NCI-H69 (cell line): Measurements from ENCODE around the gene MCOLN2.
"Not testable (repeated sequence)": the region's sequence is repeated elsewhere in the genome, so short reads cannot be mapped to it uniquely, and the experiment has no call there.

Source experiments
- DNase-seq: peaks from one replicate; lab custom pipeline; 2025; lab: John Stamatoyannopoulos, UW

MCOLN2 gene

GRCh38 chr1:84941843-84942242 is 55.1 kb downstream of the MCOLN2 start:
- DNase-seq = no peak

- no peak for DNase-seq
Observed at GRCh38 chr1:84940481-84940880, 56.4 kb downstream of the MCOLN2 start.

DNA sequence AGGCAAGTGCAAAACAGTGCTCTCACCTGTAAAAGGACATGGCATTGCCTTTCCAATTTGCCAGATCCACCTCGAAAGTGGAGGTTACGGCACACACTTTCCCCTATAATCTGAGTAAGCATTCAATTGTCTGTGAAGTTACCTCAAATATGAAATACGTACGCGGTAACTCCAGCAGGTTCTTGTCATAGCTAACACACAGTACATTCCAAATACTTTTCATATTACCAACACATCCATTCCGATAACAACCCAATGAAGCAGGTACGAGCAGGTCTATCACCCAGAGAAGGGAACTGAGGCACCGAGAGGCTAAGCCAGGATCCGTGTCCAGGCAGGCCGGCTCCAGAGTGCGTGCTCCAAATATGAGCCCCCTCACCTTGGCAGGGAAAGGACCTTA is 57.2 kb downstream of the MCOLN2 start:
- no peak for DNase-seq

DNA sequence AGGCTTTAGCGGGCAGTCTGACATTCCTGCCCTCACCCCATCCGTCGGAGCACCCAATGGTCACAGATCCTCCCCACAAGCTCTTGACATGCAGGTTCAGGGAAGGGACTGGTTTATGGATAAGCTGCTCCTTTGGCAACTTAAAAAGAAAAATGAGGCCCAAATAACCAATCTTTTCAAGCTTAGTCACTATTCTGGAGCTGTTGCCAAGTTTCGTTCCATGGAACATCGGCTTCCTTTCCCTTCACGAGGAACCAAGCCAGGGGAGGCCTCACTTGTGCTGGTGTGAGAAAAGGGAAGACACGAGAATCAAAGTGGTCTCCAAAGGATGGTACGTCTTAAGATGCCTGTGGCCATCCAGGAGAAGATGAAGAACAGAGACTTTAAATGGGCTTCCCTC is 57.8 kb downstream of the MCOLN2 start:
- DNase-seq = no peak

GRCh38 chr1:84936116-84936810 is 60.6 kb downstream of the MCOLN2 start:
- DNase-seq = peak; percentile 66

DNA sequence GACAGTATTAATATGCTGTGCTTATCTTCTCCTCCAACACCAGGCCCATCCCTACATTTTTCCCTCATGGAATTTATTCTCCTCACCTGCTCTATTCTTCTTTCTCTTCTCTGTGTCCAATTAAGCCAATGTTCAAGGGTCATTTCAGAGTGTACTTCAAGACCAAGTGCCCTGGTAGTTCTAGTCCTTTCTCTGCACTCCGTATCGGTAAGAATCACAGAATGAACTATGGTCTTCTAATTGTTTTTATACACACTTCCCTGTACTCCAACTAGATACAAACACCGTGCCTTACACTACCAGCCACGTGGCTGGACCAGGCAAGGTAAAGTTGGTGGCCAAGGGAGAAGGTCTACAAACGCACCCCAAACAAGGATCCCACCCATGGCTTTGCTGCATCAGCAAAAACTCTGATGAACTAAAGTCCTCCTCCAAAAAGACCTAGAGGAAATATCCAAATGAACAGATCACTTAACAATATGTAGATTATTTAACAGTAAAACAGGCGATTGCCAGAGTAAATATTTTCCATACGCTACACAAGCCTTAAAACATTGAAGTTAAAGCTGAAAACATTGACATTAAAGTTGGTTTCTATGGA is 63.8 kb downstream of the MCOLN2 start:
- DNase-seq = no peak

DNA sequence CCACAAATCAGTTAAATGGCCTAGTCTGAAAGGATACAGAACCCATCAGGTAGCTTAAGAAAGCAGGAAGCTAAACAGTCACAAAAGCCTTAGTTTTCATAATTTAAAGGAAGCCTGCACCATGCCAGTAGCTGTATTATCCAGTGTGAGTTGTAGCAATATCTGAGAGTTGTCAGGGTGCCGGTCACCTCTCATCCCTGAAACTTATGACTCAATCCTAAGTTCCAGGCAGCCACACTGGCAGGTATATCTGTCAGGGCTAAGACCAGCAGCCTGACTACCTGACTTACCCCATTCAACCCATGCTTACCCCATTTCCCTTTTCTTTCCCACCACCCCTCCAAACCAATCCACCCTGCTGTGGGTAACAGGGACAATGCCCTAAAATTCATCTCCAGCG is 66.1 kb downstream of the MCOLN2 start:
- no peak for DNase-seq

DNA sequence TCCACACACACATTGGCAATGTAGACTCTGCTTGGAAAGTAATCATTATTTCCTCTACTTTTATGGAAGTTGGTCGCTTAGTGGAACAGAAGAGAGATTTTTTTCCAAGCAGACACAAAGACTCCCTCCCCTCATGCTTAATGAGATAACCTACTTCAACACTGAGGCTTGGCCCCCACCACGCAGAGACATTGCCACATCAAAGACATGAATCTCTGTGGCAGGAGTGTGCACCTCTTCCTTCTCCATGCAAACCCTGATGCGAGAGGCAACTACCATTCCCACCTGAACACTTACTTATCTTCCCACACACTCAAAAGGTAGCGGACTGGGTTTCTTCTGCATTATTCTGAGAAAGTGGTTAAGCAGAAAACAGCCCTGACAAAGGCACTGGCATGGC is 66.6 kb downstream of the MCOLN2 start:
- no peak for DNase-seq

GRCh38 chr1:84929581-84929980 is 67.3 kb downstream of the MCOLN2 start:
- no peak for DNase-seq

GRCh38 chr1:84928979-84929378 is 67.9 kb downstream of the MCOLN2 start:
- no peak for DNase-seq

- DNase-seq = no peak
Observed at GRCh38 chr1:84923317-84923716, 73.6 kb downstream of the MCOLN2 start.

DNA sequence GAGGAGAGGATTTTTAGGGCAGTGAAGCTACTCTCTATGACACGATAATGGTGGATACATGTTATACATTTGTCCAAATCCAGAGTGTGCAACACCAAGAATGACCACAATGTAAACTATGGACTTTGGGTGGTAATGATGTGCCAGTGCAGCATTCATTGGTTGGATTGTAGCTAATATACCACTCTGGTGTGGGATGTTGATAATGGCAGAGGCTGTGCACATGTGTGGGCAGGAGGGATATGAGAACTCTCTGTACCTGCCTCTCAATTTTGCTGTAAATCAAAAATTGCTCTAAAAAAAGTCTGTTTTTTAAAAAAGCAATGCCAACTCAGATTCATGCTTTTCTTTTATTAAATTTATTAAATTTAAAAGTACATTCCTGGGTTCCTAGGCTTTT is 76.8 kb downstream of the MCOLN2 start:
- no peak for DNase-seq

GRCh38 chr1:84919461-84919970 is 77.4 kb downstream of the MCOLN2 start:
- no peak for DNase-seq

- no peak for DNase-seq
Observed at GRCh38 chr1:84918726-84919336, 78.1 kb downstream of the MCOLN2 start.

GRCh38 chr1:84916897-84917296 is 80.0 kb downstream of the MCOLN2 start:
- no peak for DNase-seq

DNA sequence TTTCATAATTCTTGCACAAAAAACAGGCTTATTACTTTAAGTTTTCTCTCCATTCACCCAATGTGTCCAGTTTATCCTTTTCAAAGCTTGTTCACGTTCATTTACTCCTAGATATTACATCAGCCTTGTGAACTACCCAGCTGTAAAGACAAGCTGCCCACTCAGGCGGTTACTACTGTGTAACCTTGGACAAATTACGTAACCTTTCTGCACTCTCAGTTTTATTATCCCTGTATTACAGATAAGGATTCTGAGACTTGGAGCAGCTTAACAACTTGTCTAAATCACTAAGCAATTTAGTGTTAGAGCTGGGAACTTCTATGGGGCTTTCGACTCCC is 83.4 kb downstream of the MCOLN2 start:
- no peak for DNase-seq

- no peak for DNase-seq
Observed at GRCh38 chr1:84912726-84913554, 84.0 kb downstream of the MCOLN2 start.

DNA sequence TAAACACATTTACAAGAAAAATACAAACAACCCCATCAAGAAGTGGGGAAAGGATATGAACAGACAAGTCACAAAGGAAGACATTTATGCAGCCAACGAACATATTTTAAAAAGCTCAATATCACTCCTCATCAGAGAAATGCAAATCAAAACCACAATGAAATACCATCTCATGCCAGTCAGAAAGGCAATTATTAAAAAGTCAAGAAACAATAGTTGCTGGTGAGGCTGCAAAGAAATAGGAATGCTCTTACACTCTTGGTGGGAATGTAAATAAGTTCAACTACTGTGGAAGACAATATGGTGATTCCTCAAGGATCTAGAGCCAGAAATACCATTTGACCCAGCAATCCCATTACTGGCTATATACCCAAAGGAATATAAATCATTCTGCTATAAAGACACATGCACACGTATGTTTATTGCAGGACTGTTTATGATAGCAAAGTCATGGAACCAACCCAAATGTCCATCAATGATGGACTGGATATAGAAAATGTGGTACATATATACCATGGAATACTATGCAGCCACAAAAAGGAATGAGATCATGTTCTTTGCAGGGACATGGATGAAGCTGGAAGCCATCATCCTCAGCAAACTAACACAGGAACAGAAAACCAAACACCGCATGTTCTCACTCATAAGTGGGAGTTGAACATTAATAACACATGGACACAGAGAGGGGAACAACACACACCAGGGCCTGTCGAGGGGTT is 88.0 kb downstream of the MCOLN2 start:
- DNase-seq = not testable (repeated sequence)

GRCh38 chr1:84907095-84907827 is 89.7 kb downstream of the MCOLN2 start:
- no peak for DNase-seq

DNA sequence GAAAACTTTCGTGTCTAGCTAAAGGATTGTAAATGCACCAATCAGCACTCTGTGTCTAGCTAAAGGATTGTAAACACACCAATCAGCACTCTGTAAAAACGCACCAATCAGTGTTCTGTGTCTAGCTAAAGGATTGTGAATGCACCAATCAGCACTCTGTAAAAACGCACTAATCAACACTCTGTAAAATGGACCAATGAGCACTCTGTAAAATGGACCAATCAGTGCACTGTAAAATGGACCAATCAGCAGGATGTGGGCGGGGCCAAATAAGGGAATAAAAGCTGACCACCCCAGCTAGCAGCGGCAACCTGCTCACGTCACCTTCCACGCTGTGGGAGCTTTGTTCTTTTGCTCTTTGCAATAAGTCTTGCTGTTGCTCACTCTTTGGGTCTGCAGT is 94.2 kb downstream of the MCOLN2 start:
- not testable (repeated sequence) for DNase-seq

DNA sequence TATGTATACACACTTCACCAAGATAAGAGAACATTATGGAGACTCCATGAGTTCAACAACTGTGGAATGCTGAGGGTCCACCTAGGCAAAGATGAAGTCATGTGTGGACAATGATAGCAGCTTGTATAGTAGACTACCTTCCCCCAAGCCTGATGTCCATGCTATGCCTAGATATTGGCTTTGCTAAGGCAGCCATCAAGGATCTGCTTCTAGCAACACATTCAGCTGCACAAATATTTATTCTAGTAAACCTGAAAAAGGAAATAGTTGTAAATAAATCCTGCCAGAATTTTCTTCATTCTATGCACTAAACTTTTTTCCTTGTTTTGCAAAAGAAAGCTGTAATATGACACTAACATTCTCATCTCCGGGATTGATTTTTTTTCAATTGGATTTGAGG is 96.9 kb downstream of the MCOLN2 start:
- DNase-seq = no peak
